B cell (primary cell): ENCODE data around the gene PPP1R9A. TPM values are rescaled to one million over a fixed set of nuclear protein-coding genes. Genes with fewer than 3 reads are reported as not detected.

ENCODE experiments used
- ATAC-seq: fragments of 200-7000 bp; cut with Tn5 transposase; one replicate; pipeline ENCODE4 v1.10.0; 2021; ENCODE audit warnings: low read depth, mild to moderate bottlenecking, moderate number of reproducible peaks, moderate library complexity
- CTCF ChIA-PET: fragments of 350-600 bp; sonication (Branson Sonifier 250); formaldehyde crosslinking; loops from one replicate; lab custom pipeline; 2021; ENCODE audit warnings: antibody characterized with exemption, inconsistent platforms; lab: Charles Lee
- POLR2A ChIA-PET: fragments of 350-600 bp; sonication (Branson Sonifier 250); formaldehyde crosslinking; loops from one replicate; lab custom pipeline; 2021; ENCODE audit warnings: antibody characterized with exemption; lab: Charles Lee
- DNase-seq: peaks from one replicate; pipeline ENCODE4 v3.0.0; 2013
- H2AFZ ChIP-seq: 2 replicates; pipeline ENCODE4 v1.6.1; 2012; ENCODE audit warnings: mild to moderate bottlenecking, low read depth, low read length; ENCODE audit not compliant: insufficient read depth, poor library complexity, severe bottlenecking
- H3K27ac ChIP-seq, 2 donors: 1 replicate in 1 of 2; 2 replicates in 1 of 2; pipeline ENCODE4 v1.5.1; 2012 to 2013; ENCODE audit warnings: low read length in 2 of 2, mild to moderate bottlenecking in 2 of 2, moderate library complexity in 1 of 2
- H3K27me3 ChIP-seq, 4 experiments: fragments of 200-600 bp in 1 of 4; sonication (generic) in 1 of 4; replicated peaks in 1 of 4; 1 replicate in 2 of 4; 2 replicates in 2 of 4; pipeline versions ENCODE4 v1.6.1 to v1.7.0; 2013 to 2016; ENCODE audit warnings: low read length in 3 of 4, mild to moderate bottlenecking in 2 of 4, mixed read lengths in 1 of 4, moderate library complexity in 1 of 4; ENCODE audit not compliant: insufficient read depth in 4 of 4, control insufficient read depth in 3 of 4; ENCODE audit errors: control extremely low read depth in 1 of 4
- H3K36me3 ChIP-seq, 2 experiments: replicated peaks in 1 of 2; 1 replicate in 1 of 2; 2 replicates in 1 of 2; pipeline versions ENCODE4 v1.6.1 to v1.7.1; 2013; ENCODE audit warnings: low read length in 1 of 2; ENCODE audit not compliant: insufficient read depth in 2 of 2, control insufficient read depth in 1 of 2; ENCODE audit errors: control extremely low read depth in 1 of 2, extremely low read depth in 1 of 2
- H3K4me1 ChIP-seq, 2 donors: fragments of 200-600 bp in 1 of 2; sonication (generic) in 1 of 2; 1 replicate in 1 of 2; 2 replicates in 1 of 2; pipeline versions ENCODE4 v1.5.1 to v1.6.1; 2013 to 2017; ENCODE audit warnings: low read length in 2 of 2; ENCODE audit not compliant: control insufficient read depth in 2 of 2, insufficient read depth in 2 of 2
- H3K4me2 ChIP-seq: replicated peaks from 2 replicates; pipeline ENCODE3; 2012; ENCODE audit warnings: mild to moderate bottlenecking, low read depth, low read length; ENCODE audit not compliant: poor library complexity, severe bottlenecking
- H3K4me3 ChIP-seq, 5 experiments: fragments of 200-600 bp in 1 of 5; sonication (generic) in 1 of 5; 1 replicate in 3 of 5; 2 replicates in 2 of 5; pipeline versions ENCODE4 v1.5.1 to v1.7.0; 2011 to 2016; ENCODE audit warnings: low read length in 4 of 5, mild to moderate bottlenecking in 4 of 5, low read depth in 2 of 5, control low read depth in 1 of 5, moderate library complexity in 1 of 5; ENCODE audit not compliant: insufficient read depth in 1 of 5; ENCODE audit errors: control extremely low read depth in 1 of 5, extremely low read depth in 1 of 5
- H3K79me2 ChIP-seq: fragments of 200-600 bp; sonication (generic); one replicate; pipeline ENCODE4 v1.6.0; 2016; ENCODE audit warnings: low read length; ENCODE audit not compliant: control insufficient read depth, insufficient read depth
- H3K9ac ChIP-seq: fragments of 200-600 bp; sonication (generic); 2 replicates; pipeline ENCODE4 v1.6.1; 2017; ENCODE audit warnings: mild to moderate bottlenecking, low read length, moderate library complexity
- H3K9me3 ChIP-seq, 3 donors: one replicate each; pipeline versions ENCODE4 v1.6.1 to v1.7.1; 2013; ENCODE audit warnings: low read length in 2 of 3; ENCODE audit not compliant: control insufficient read depth in 2 of 3, insufficient read depth in 1 of 3; ENCODE audit errors: control extremely low read depth in 1 of 3
- H4K20me1 ChIP-seq: 2 replicates; pipeline ENCODE4 v1.6.0; 2012; ENCODE audit warnings: mild to moderate bottlenecking, low read length; ENCODE audit not compliant: insufficient read depth, control insufficient read depth, poor library complexity, severe bottlenecking
- H3K27ac Mint-ChIP-seq: one replicate; pipeline ENCODE4 v1.8.0; 2021; ENCODE audit warnings: mixed read lengths
- H3K27me3 Mint-ChIP-seq: one replicate; pipeline ENCODE4 v1.8.0; 2021; ENCODE audit warnings: mixed read lengths
- H3K4me1 Mint-ChIP-seq: one replicate; pipeline ENCODE4 v1.8.0; 2021; ENCODE audit warnings: mixed read lengths
- H3K4me3 Mint-ChIP-seq: one replicate; pipeline ENCODE4 v1.8.0; 2021; ENCODE audit warnings: mixed read lengths
- H3K9me3 Mint-ChIP-seq: one replicate; pipeline ENCODE4 v1.8.0; 2022; ENCODE audit warnings: mixed read lengths; ENCODE audit not compliant: insufficient read depth
- EZH2 ChIP-seq: IDR thresholded peaks from 2 replicates; pipeline ENCODE4 v1.6.1; 2012; ENCODE audit warnings: borderline replicate concordance, low read depth, mild to moderate bottlenecking, moderate library complexity, low read length; ENCODE audit not compliant: insufficient read depth, poor library complexity, severe bottlenecking
- WGBS: methylation state at CpG from one replicate; pipeline ENCODE4 v1.1.5; 2013; ENCODE audit warnings: missing lambda C conversion rate; ENCODE audit not compliant: insufficient coverage; 5-methylcytosine and 5-hydroxymethylcytosine counted together
- intact Hi-C: fragments of 100-400 bp; cut with micrococcal nuclease; formaldehyde crosslinking; loops from one replicate; pipeline ENCODE4 v1.10.0; 2022
- polyA plus RNA-seq: library from polyadenylated mRNA; depleted of rRNA; stranded (reverse); fragments of >200 nt; gene quantifications from 2 replicates; pipeline ENCODE4 v1.2.3, GENCODE V29; 2012
- total RNA-seq, 2 donors: library from RNA; stranded (reverse); fragments of 120-200 nt in 1 of 2; gene quantifications; 1 replicate in 1 of 2; 2 replicates in 1 of 2; pipeline versions ENCODE4 v1.2.3 to v1.2.4, GENCODE V29; 2013 to 2022
- TF ChIP-seq, protein P1 (sequence below): fragments of 200-600 bp; IDR thresholded peaks from one replicate; pipeline ENCODE4 v1.8.0; 2022; ENCODE audit warnings: antibody characterized with exemption, mild to moderate bottlenecking

The PPP1R9A gene
- total and polyA plus RNA-seq, 2 donors (not counting 1 experiment from before 2014, with no cell fraction given): 1.1 to 4.8 TPM

GRCh38 chr7:94975336-94975735 is 67.9 kb downstream of the PPP1R9A start:
- ATAC-seq (no peak), DNase-seq (no peak)
- Mint-ChIP-seq H3K4me1 (no peaks in the 10 kb centered on the region), H3K4me3 (no peak overlapping the region), H3K9me3 (no peaks in the 10 kb centered on the region), H3K27me3 (no peaks in the 10 kb centered on the region), H3K27ac (no peak overlapping the region)
- Histone ChIP-seq H2AFZ (no peak overlapping the region), H3K4me3 (no peak overlapping the region), H3K4me1 (no peaks in the 10 kb centered on the region), H3K27me3 (no peaks in the 10 kb centered on the region), H3K27ac (no peak overlapping the region), H3K9ac (no peak overlapping the region), H3K36me3 (no peaks in the 10 kb centered on the region), H3K4me2 (no peak overlapping the region), H3K9me3 (no peaks in the 10 kb centered on the region), H4K20me1 (no peaks in the 10 kb centered on the region), H3K79me2 (no peaks in the 10 kb centered on the region)
- no peak for TF ChIP-seq EZH2
- TF ChIP-seq, protein P1, sequence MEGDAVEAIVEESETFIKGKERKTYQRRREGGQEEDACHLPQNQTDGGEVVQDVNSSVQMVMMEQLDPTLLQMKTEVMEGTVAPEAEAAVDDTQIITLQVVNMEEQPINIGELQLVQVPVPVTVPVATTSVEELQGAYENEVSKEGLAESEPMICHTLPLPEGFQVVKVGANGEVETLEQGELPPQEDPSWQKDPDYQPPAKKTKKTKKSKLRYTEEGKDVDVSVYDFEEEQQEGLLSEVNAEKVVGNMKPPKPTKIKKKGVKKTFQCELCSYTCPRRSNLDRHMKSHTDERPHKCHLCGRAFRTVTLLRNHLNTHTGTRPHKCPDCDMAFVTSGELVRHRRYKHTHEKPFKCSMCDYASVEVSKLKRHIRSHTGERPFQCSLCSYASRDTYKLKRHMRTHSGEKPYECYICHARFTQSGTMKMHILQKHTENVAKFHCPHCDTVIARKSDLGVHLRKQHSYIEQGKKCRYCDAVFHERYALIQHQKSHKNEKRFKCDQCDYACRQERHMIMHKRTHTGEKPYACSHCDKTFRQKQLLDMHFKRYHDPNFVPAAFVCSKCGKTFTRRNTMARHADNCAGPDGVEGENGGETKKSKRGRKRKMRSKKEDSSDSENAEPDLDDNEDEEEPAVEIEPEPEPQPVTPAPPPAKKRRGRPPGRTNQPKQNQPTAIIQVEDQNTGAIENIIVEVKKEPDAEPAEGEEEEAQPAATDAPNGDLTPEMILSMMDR: no peak
- POLR2A ChIA-PET: no interaction called here
- intact Hi-C loops: no loop called here
- CTCF ChIA-PET: no interaction called here

DNA sequence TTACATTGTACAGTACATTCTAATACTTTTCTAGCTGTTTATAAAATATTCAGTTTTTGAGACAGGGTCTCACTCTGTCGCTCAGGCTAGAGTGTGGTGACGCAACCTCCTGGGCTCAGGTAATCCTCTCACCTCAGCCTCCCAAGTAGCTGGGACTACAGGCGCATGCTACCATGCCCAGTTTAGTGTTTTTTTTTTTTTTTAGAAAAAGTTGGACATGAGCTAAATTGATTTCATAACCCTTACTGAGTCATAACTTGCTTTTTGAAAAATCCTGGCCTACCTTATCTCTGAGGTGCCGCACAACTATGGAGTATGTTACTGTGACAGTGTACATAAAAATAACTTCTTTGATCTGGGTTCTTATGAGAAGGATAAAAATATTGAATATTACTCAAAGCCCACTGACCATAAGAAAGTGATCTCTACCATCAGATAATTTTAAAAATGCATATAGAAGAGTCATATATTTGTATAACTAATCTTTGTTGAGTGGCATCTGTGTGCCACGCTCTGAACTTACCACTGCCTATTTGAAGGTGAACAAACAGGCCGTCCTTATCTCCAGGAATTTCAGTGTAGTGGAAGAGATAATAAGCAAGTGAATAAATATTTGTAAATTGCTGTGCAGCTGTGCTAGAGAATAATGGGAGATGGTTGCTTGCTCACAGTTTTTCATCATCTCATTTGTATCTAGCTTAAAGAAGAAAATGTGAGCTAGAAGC is 73.2 kb downstream of the PPP1R9A start:
- ATAC-seq: no peak
- Histone ChIP-seq H3K4me2 (no peak overlapping the region), H3K36me3 (no peaks in the 10 kb centered on the region), H3K9ac (no peak overlapping the region), H2AFZ (no peak overlapping the region), H4K20me1 (no peaks in the 10 kb centered on the region), H3K27ac (no peak overlapping the region), H3K27me3 (no peaks in the 10 kb centered on the region), H3K79me2 (no peaks in the 10 kb centered on the region), H3K4me3 (no peak overlapping the region), H3K4me1 (no peaks in the 10 kb centered on the region), H3K9me3 (no peaks in the 10 kb centered on the region)
- Mint-ChIP-seq H3K27ac (no peak overlapping the region), H3K4me3 (no peak overlapping the region), H3K9me3 (peaks cover 6% of the 10 kb centered on the region), H3K27me3 (no peaks in the 10 kb centered on the region), H3K4me1 (no peaks in the 10 kb centered on the region)
- CTCF ChIA-PET: interaction anchor here (0.5 kb wide), 1 partner anchor 543 kb away, joined by 3 read pairs; no protein-coding TSS in a partner anchor
- WGBS: 100% methylated on average over 1 of the region's 6 CpGs
- TF ChIP-seq, protein P1: no peak
- TF ChIP-seq EZH2: no peak
- intact Hi-C loops: no loop called here
- POLR2A ChIA-PET: no interaction called here
- DNase-seq: no peak
